Measurements from ENCODE around the gene REM2.

DNA sequence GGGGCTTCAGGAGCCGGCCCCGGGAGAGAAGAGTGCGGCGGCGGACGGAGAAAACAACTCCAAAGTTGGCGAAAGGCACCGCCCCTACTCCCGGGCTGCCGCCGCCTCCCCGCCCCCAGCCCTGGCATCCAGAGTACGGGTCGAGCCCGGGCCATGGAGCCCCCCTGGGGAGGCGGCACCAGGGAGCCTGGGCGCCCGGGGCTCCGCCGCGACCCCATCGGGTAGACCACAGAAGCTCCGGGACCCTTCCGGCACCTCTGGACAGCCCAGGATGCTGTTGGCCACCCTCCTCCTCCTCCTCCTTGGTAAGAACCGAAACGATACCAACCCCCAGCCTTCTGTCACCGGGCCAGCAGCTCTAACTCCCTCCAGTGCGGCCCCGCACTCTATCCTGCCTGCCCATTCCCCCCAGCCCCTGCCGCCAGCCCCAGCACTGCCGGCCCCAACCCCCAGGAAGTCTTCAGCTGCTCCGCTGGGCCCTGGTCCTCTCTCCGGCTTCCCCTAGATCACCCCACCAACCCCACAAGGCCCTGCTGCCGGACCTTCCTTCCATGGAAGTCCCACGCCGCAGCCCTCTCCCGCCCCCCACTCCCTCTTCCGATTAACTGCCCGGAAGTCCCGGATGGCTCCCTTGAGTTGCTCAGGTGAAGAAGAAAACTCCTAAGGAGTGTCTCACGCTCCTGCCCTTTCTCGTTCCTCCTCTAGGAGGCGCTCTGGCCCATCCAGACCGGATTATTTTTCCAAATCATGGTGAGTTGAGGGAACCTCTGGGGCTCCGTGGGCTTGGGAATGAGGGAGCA lies 10.8 kb upstream of the REM2 start:
- TF ChIP-seq, protein P1, sequence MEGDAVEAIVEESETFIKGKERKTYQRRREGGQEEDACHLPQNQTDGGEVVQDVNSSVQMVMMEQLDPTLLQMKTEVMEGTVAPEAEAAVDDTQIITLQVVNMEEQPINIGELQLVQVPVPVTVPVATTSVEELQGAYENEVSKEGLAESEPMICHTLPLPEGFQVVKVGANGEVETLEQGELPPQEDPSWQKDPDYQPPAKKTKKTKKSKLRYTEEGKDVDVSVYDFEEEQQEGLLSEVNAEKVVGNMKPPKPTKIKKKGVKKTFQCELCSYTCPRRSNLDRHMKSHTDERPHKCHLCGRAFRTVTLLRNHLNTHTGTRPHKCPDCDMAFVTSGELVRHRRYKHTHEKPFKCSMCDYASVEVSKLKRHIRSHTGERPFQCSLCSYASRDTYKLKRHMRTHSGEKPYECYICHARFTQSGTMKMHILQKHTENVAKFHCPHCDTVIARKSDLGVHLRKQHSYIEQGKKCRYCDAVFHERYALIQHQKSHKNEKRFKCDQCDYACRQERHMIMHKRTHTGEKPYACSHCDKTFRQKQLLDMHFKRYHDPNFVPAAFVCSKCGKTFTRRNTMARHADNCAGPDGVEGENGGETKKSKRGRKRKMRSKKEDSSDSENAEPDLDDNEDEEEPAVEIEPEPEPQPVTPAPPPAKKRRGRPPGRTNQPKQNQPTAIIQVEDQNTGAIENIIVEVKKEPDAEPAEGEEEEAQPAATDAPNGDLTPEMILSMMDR (conservative IDR thresholded peaks at IDR 0.05; ENCODE audit: low read length) = peak; percentile 97
- TF ChIP-seq EZH2phosphoT487 (IDR thresholded peaks at IDR 0.05; ENCODE audit: borderline replicate concordance) = no peak

Measured in Loucy (cell line).